ACC112 (cell line): Measurements from ENCODE around the gene ZNF80.
"Not testable (repeated sequence)": the region's sequence is repeated elsewhere in the genome, so short reads cannot be mapped to it uniquely, and the experiment has no call there.

ENCODE experiments used
- H2AFZ ChIP-seq: fragments of 200-600 bp; sonication (generic); one replicate; pipeline ENCODE4 v1.6.0; 2017; ENCODE audit warnings: antibody characterized with exemption, low read length; ENCODE audit not compliant: unreplicated experiment
- H3K27ac ChIP-seq: fragments of 200-600 bp; sonication (generic); 2 replicates; pipeline ENCODE4 v1.5.1; 2014; ENCODE audit warnings: low read depth, mild to moderate bottlenecking, antibody characterized with exemption, low read length, moderate library complexity
- H3K27me3 ChIP-seq: fragments of 200-600 bp; sonication (generic); 2 replicates; pipeline ENCODE4 v1.6.1; 2014; ENCODE audit warnings: mild to moderate bottlenecking, antibody characterized with exemption, low read length, moderate library complexity, mixed read lengths; ENCODE audit not compliant: insufficient read depth
- H3K36me3 ChIP-seq: fragments of 200-600 bp; sonication (generic); 2 replicates; pipeline ENCODE4 v1.6.1; 2016; ENCODE audit warnings: mild to moderate bottlenecking, antibody characterized with exemption, low read length, moderate library complexity, mixed read lengths; ENCODE audit not compliant: insufficient read depth
- H3K4me1 ChIP-seq: fragments of 200-600 bp; sonication (generic); one replicate; pipeline ENCODE4 v1.6.1; 2016; ENCODE audit warnings: low read length, mixed read lengths; ENCODE audit not compliant: insufficient read depth, unreplicated experiment, control insufficient read depth
- H3K4me3 ChIP-seq: fragments of 200-600 bp; sonication (generic); 2 replicates; pipeline ENCODE4 v1.5.1; 2014; ENCODE audit warnings: mild to moderate bottlenecking, low read depth, low read length
- H3K79me2 ChIP-seq: fragments of 200-600 bp; sonication (generic); one replicate; pipeline ENCODE4 v1.6.0; 2016; ENCODE audit warnings: low read length; ENCODE audit not compliant: control insufficient read depth, unreplicated experiment, insufficient read depth

The ZNF80 gene

DNA sequence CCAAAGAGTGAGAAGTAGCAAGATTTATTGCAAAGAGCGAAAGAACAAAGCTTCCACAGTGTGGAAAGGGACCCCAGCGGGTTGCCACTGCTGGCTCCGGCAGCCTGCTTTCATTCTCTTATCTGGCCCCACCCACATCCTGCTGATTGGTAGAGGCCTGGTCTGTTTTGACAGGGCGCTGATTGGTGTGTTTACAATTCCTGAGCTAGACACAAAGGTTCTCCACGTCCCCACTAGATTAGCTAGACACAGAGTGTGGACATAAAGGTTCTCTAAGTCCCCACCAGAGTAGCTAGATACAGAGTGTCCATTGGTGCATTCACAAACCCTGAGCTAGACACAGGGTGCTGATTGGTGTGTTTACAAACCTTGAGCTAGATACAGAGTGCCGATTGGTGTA is at the start of gene ZNF80:
Gene ZNF80 (minus strand): TSS at position 101 of the 400 bp plus-strand sequence. CDS start 504 bp downstream, outside the sequence.
- H3K36me3 ChIP-seq, H3K79me2 ChIP-seq, H3K4me1 ChIP-seq, H3K27me3 ChIP-seq, H3K4me3 ChIP-seq, H3K27ac ChIP-seq, H2AFZ ChIP-seq: not testable (repeated sequence)

- H3K27me3 ChIP-seq: no peaks in the 10 kb centered on the region
- no peak overlapping the region for H2AFZ ChIP-seq
Measured at GRCh38 chr3:114286266-114286665, 48.9 kb upstream of the ZNF80 start.

DNA sequence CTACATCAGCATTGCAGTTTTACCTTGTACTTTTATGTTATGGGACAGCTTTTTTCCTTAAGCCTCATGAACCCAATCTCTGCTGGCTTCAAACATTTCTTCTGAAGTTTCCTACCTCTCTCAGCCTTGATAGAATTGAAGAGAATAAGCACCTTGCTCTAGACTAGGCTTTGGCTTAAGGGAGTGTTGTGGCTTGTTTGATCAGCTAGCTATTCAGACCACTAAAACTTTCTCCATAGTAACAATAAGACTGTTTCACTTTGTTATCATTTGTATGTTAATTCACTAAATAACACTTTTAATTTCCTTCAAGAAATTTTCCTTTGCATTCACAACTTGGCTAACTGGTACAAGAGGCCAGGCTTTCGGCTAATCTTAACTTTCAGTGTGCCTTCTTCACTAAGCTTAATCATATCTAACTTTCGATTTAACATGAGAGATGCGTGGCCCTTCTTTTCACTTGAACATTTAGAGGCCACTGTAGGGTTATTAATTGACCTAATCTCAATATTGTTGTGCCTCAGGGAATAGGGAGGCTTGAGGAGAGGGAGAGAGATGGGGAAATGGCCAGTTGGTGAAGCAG is 48.4 kb upstream of the ZNF80 start:
- Histone ChIP-seq H3K4me3 (no peak overlapping the region), H2AFZ (no peak overlapping the region), H3K27ac (no peak overlapping the region), H3K79me2 (no peaks in the 10 kb centered on the region), H3K36me3 (no peaks in the 10 kb centered on the region), H3K27me3 (no peaks in the 10 kb centered on the region), H3K4me1 (no peaks in the 10 kb centered on the region)

More at GRCh38 chr3:114286266-114286665, 48.9 kb upstream of the ZNF80 start:
- Histone ChIP-seq H3K4me1 (no peaks in the 10 kb centered on the region), H3K36me3 (no peaks in the 10 kb centered on the region), H3K27ac (no peak overlapping the region), H3K79me2 (no peaks in the 10 kb centered on the region), H3K4me3 (no peak overlapping the region)

- Histone ChIP-seq H3K79me2 (no peaks in the 10 kb centered on the region), H3K4me1 (no peaks in the 10 kb centered on the region), H3K27ac (no peak overlapping the region), H3K4me3 (no peak overlapping the region), H3K36me3 (no peaks in the 10 kb centered on the region), H3K27me3 (no peaks in the 10 kb centered on the region), H2AFZ (no peak overlapping the region)
Measured at GRCh38 chr3:114284644-114285043, 47.3 kb upstream of the ZNF80 start.

- H3K4me1 ChIP-seq, H3K79me2 ChIP-seq, H2AFZ ChIP-seq, H3K4me3 ChIP-seq, H3K27ac ChIP-seq, H3K36me3 ChIP-seq, H3K27me3 ChIP-seq: not testable (repeated sequence)
Measured at GRCh38 chr3:114276856-114277255, 39.5 kb upstream of the ZNF80 start.

- Histone ChIP-seq H2AFZ (no peak overlapping the region), H3K4me3 (no peak overlapping the region), H3K36me3 (no peaks in the 10 kb centered on the region), H3K27ac (no peak overlapping the region), H3K27me3 (no peaks in the 10 kb centered on the region), H3K79me2 (no peaks in the 10 kb centered on the region), H3K4me1 (no peaks in the 10 kb centered on the region)
Measured at GRCh38 chr3:114274929-114275328, 37.6 kb upstream of the ZNF80 start.

DNA sequence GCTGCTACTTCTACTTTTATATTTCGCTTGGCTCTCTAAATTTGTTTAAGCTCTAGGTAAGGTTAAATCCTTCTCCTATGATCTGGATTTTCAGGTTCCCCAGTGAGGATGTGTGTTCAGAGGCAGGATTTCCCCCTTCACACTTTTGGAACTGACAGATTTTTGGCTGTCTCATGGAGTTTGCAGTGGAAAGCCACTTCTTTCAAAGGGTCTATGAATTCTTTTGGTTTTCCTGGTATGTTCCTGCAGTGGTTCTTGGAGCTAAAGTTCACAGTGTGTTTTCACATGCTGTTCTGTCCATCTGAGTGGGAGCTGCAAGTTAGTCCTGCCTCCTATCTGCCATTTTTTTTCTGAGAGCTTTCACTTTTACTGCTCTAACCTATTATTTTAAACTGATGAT is 34.9 kb upstream of the ZNF80 start:
- Histone ChIP-seq H3K4me1 (no peaks in the 10 kb centered on the region), H3K79me2 (no peaks in the 10 kb centered on the region), H3K27ac (no peak overlapping the region), H3K36me3 (no peaks in the 10 kb centered on the region), H3K4me3 (no peak overlapping the region), H3K27me3 (no peaks in the 10 kb centered on the region), H2AFZ (no peak overlapping the region)

- H3K4me3 ChIP-seq: no peak overlapping the region
- H3K27me3 ChIP-seq: no peaks in the 10 kb centered on the region
- H3K4me1 ChIP-seq: no peaks in the 10 kb centered on the region
- H3K36me3 ChIP-seq: no peaks in the 10 kb centered on the region
- H2AFZ ChIP-seq: no peak overlapping the region
- H3K27ac ChIP-seq: no peak overlapping the region
- H3K79me2 ChIP-seq: no peaks in the 10 kb centered on the region
Measured at GRCh38 chr3:114270019-114270418, 32.6 kb upstream of the ZNF80 start.

GRCh38 chr3:114260152-114260551 is 22.8 kb upstream of the ZNF80 start:
- Histone ChIP-seq H3K4me1 (no peaks in the 10 kb centered on the region), H3K27ac (no peak overlapping the region), H3K36me3 (no peaks in the 10 kb centered on the region), H3K79me2 (no peaks in the 10 kb centered on the region), H3K27me3 (no peaks in the 10 kb centered on the region; the same call in 1 of the 2 replicates), H3K4me3 (no peak overlapping the region), H2AFZ (no peak overlapping the region)

- Histone ChIP-seq H3K4me3 (no peak overlapping the region), H3K27me3 (no peaks in the 10 kb centered on the region; the same call in 1 of the 2 replicates), H3K79me2 (no peaks in the 10 kb centered on the region), H3K4me1 (no peaks in the 10 kb centered on the region), H2AFZ (no peak overlapping the region), H3K27ac (no peak overlapping the region), H3K36me3 (no peaks in the 10 kb centered on the region)
Measured at GRCh38 chr3:114259566-114259965, 22.2 kb upstream of the ZNF80 start.

DNA sequence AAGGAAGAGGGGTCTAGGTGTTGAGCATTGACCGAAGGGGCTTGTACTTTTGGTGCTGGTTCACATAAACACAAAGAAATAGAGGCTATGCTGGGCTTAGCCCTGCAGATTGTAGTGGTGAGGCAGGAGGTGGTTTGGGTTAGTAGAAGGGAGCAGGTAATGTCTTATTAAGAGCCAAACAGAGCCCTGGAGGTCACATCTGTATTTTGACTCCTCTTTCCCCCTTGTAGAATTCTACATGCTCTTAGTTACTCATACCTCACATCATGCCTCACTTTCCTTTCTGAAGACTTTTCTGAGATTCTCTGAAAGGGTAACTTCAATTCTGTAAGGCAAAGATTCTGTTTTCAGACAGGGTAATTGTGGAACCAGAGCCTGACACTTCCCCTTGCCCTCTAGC is 16.1 kb upstream of the ZNF80 start:
- Histone ChIP-seq H3K27ac (no peak overlapping the region), H3K4me1 (no peaks in the 10 kb centered on the region), H3K79me2 (no peaks in the 10 kb centered on the region), H3K27me3 (no peaks in the 10 kb centered on the region), H2AFZ (no peak overlapping the region), H3K4me3 (no peak overlapping the region), H3K36me3 (no peaks in the 10 kb centered on the region)
